HG03103 (cell line): ENCODE data around the gene LAMC3.

Experiments used
- ATAC-seq: cut with Tn5 transposase; IDR thresholded peaks from one replicate; pipeline ENCODE4 v1.9.1; 2021; ENCODE audit warnings: low read depth; ENCODE audit not compliant: unreplicated experiment

Gene LAMC3

DNA sequence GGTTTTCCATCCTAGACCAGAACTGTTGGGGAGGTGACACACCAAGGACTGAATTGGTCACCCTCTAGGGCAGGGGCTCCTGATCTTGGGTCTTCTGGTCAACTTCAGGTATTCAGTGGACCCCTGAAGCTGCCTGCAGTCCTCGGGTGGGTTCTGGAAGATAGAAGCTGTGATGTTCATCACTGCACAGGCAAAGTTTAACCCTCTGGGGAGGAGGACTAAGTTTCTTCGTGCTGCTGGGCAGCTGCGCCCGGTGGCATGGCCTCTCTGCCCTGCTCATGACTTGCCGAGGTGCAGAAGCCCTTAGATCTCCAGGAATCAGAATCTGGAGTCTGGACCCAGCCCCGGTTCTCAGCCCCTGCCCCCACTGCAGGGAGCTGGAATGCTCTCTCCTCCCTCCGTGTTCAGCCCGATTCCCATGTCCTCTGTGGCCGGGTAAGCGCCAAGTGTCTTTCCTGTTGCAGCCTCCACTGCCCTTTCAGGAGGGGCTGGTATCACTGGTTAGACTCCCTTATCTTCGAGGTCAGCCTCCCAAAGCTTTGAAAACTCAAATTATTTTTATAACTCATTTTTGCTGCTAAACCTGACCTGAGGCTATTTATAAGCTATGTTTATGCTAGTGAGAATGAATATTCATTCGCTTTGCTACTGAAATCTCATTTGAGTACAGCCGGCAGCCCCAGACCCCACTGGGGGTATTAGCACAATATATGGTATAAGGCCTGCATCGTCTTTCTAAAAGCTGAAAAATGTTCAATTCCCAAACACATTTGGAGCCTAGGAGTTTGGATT lies 1.7 kb downstream of the LAMC3 start:
- ATAC-seq = no peak

DNA sequence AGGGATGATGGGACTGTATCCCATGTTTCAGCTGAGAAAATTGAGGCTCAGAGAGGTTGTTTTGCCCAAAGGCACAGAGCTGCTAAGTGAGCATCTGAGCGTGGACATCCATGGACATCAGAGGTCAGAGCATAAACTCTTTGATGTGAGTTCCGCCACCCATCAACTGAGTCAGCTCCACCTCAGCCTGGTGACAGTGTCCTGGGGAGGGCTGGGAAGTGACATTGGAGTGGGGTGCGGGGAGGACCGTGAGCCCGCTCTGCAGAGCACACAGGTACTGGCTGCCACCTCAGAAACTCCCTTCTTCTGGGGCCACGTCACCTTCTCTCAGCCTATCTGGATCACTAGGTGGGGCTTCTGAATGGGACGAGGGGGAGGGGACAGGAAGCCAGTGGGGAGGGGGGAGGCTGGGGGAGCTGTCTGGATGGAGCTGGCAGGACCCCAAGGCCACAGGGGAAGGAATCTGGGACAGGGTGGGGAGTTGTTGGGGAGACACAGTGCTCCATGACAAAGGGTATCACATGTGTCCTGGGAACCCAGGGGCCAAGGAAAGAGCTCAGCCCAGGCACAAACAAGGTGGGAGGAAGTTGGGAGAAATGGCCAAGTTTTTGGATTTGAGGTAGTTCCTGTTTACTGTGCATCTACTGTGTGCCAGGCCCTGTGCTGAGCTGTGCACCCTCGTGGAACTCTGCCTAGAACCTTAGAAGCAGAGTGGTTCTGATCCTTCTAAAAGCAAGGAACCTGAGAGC lies 2.5 kb downstream of the LAMC3 start:
- ATAC-seq = no peak

- ATAC-seq = no peak
Observed at GRCh38 chr9:131012023-131012334, 3.0 kb downstream of the LAMC3 start.

GRCh38 chr9:131012396-131012917 lies 3.5 kb downstream of the LAMC3 start:
- ATAC-seq = no peak

GRCh38 chr9:131013015-131013755 lies 4.2 kb downstream of the LAMC3 start:
- no peak for ATAC-seq

DNA sequence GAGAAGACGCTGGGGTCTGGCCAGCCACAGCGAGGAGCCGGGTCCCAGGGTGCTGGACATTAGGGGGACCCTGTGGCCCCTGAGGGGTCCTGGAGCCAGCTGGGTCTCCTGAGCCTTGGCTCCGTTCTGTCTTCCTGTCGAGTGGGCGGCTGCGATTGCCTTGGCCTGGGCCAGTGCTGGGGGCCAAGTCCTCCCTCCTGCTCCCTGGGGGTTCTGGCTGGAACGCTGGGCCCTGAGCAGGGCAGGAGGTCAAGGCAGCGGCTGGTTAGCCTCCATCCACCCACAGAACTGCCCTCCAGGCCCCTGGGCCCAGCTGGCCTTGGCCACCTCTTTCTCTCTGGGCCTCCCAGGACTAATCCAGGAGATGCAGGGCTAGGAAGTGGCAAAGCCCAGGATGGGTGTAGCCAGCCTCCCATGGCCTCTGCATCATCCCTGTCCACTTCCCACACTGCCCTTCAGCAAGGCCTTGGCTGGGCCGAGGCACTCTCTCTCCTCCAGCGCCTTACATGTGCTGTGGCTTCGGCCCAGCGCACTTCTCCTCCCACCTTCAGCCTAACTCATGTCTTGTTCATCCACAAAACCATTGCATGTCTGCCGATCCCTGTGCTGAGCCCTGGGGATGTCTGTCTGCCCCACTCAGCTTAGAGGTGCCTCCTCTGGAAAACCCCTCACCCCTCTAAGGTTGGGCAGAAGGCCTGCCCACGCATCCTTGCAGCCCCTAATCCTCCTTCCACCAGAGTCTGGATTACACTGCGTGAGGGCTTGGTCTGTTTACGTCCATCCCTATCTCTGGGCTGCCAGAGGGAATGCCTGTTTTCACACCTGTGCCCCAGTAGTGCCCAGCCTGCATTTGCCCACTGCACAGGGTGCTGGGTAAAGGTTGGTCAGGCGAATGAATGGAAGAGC lies 5.0 kb downstream of the LAMC3 start:
- ATAC-seq = no peak

GRCh38 chr9:131015112-131015511 lies 6.1 kb downstream of the LAMC3 start:
- no peak for ATAC-seq

DNA sequence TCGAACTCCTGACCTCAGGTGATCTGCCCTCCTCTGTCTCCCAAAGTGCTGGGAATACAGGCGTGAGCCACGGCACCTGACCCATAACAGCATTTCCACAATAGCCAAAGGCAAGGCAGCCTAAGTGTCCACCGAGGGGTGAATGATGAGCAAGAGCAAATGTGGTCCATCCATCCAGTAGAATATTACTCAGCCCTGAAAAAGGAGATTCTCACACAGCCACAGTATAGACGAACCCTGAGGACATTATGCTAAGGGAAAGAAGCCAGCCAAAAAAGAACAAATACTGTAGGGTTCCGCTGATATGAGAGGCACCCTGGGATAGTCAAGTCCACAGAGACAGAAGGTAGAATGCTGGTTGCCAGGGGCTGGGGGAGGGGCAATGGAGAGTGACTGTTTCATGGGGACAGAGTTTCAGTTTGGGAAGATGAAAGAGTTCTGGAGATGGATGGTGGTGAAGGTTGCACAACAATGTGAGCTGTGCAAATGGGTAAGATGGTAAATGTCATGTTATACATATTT lies 7.0 kb downstream of the LAMC3 start:
- no peak for ATAC-seq

DNA sequence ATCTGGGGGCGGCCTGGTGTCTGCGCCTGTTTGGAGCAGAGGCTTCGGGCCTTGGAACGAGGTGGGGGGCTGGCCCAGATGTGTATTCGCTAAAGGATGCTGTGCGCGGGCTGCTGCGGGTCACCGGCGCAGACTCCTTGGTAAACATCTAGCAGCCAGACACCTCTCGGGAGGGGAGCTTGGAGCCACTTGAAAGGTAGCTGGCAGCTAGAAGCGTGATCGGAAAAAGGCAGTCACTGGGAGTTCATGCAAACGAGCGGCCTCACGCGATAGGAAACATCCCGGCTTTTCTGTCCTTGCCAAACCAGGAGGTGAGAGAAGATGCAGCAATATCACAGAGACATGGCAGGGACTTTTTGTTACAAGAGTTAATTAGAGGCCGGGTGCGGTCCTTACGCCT lies 8.1 kb downstream of the LAMC3 start:
- no peak for ATAC-seq

- no peak for ATAC-seq
Observed at GRCh38 chr9:131018621-131019020, 9.6 kb downstream of the LAMC3 start.

DNA sequence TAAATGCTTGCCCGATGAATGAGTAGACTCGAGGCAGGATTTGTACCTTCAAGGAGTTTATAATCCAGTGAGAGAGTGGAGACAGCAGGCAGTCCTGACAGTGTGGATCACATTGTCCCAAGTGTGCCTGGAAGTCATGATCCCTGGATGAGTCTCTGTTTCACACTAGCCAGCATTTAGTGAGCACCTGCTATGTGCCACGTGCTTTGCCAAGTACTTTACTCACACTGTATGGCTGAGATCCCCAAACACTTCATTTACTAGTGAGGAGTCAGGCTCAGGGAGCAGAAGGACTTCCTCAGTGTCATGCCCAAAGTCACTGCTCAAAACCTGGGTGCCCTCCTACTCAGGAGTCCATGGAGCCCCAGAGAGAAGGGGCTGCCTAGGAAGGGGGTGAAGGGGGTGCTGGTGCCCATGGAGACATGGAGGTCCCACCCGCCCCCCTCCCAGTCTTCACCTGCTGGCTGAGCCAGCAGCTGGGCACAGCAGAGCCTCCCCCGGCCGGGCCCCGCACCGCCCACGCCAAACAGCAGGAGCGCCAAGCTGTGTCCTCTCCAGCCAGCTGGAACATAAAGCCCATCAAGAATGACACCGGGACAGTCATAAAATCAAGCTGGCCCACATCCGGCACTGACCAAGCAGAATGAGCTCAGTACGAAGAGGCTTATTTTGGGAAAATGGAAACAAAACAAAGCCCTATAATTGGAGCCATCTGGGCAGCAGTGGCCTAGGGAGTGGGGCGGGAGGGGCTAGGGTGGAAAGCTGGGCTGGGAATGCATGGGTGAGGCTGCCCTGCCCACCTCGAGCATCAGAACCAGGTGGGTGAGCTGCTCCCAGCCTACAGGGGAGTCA lies 10.6 kb downstream of the LAMC3 start:
- no peak for ATAC-seq

DNA sequence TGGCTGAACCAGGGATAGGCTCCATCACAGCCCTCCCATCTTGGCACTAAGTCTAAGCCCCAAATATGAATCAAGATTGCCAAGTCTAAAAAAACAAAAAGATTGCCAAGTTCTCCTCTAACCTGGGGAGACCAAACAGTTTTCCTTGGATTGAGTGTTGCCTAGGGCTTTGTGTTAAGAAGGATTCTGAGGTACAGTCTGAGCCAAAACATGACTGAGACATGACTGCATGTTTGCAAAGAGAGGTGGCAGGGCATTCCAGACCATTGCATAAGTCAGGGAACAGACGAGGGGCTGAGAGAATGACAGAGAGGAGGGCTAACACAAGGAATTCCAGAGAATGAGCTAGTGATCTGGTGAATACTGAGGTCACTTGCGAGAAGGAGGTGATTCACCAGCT lies 11.4 kb downstream of the LAMC3 start:
- no peak for ATAC-seq

GRCh38 chr9:131020862-131021261 lies 11.9 kb downstream of the LAMC3 start:
- ATAC-seq = no peak

GRCh38 chr9:131021785-131022184 lies 12.8 kb downstream of the LAMC3 start:
- ATAC-seq = no peak

DNA sequence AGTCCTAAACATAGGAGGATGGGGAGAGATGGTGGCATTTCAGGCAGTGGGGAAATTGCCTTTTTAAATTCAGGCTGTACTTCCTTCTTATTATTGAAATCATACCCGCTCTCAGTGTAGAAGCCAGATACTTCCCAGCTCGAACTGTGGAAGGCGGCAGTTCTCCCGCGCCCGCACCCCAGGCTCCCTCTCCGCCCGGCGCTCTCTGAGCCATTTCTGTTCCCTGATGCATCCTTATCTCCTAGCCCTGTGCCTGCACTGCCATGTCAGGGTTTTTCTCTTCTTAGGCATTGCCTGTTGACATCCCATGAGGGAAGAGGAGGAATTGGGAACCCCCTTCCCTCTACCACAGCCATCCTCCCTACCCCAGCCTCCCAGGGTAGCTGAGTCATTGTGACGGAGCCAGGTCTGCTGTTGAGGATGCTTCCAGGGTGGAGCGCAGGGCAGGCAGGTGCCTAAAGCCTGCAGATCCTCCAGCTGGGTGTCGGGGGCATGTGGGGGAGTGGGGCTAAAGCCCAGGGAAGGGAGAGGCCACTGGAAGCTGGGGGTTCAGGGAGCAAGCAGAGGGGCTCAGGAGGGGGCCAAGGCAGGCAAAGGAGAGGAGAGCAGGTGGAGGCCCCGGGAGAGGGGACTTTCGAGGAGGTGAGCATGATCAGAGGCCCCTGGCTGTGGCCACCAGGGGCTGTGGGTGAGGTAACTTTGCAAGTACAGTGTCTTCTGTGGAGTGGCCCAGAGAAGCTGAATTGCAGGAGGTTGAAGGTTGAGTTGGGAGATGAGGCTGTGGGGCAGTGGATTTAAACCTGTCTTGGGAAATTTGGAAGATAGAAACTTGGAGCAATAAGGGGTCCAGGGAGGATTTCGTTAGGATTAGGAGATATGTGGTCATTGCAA lies 16.2 kb downstream of the LAMC3 start:
- no peak for ATAC-seq

GRCh38 chr9:131025953-131026858 lies 17.2 kb downstream of the LAMC3 start:
- ATAC-seq = no peak
